H9 (cell line): Measurements from ENCODE around the gene SUPT7L. TPM values are rescaled to one million over a fixed set of nuclear protein-coding genes. Genes with fewer than 3 reads are reported as not detected.

Source experiments
- DNase-seq: peaks from one replicate; pipeline ENCODE4 v3.0.0-alpha.2; 2017
- H2AFZ ChIP-seq: one replicate; pipeline ENCODE4 v1.6.1; 2013; ENCODE audit warnings: mild to moderate bottlenecking, low read length, control low read depth, moderate library complexity
- H2AK5ac ChIP-seq: 2 replicates; pipeline ENCODE4 v1.6.1; 2013; ENCODE audit warnings: low read length, control low read depth, mixed read lengths; ENCODE audit not compliant: insufficient read length
- H2BK120ac ChIP-seq: one replicate; pipeline ENCODE4 v1.6.1; 2013; ENCODE audit warnings: low read depth, mild to moderate bottlenecking, low read length, control low read depth, inconsistent platforms; ENCODE audit not compliant: poor library complexity, severe bottlenecking
- H2BK12ac ChIP-seq: 2 replicates; pipeline ENCODE4 v1.6.1; 2013; ENCODE audit warnings: low read length, control low read depth, mixed read lengths, low read depth; ENCODE audit not compliant: insufficient read length
- H2BK15ac ChIP-seq: 2 replicates; pipeline ENCODE4 v1.6.1; 2013; ENCODE audit warnings: low read depth, low read length, control low read depth
- H2BK20ac ChIP-seq: one replicate; pipeline ENCODE4 v1.6.1; 2013; ENCODE audit warnings: low read depth, mild to moderate bottlenecking, low read length, control low read depth, inconsistent platforms; ENCODE audit not compliant: poor library complexity, severe bottlenecking
- H2BK5ac ChIP-seq: 2 replicates; pipeline ENCODE4 v1.6.1; 2013; ENCODE audit warnings: low read length, control low read depth, mixed read lengths; ENCODE audit not compliant: insufficient read length
- H3K14ac ChIP-seq: 2 replicates; pipeline ENCODE4 v1.6.1; 2013; ENCODE audit warnings: low read length, control low read depth; ENCODE audit not compliant: insufficient read depth
- H3K18ac ChIP-seq: 2 replicates; pipeline ENCODE4 v1.6.1; 2013; ENCODE audit warnings: low read depth, mild to moderate bottlenecking, mixed read lengths, low read length, control low read depth; ENCODE audit not compliant: insufficient read length
- H3K23ac ChIP-seq: 2 replicates; pipeline ENCODE4 v1.6.1; 2013; ENCODE audit warnings: low read length, control low read depth, mixed read lengths, low read depth; ENCODE audit not compliant: insufficient read length
- H3K23me2 ChIP-seq: 2 replicates; pipeline ENCODE4 v1.6.1; 2013; ENCODE audit warnings: low read depth, mild to moderate bottlenecking, mixed read lengths, low read length, control low read depth; ENCODE audit not compliant: insufficient read length, poor library complexity, severe bottlenecking
- H3K27ac ChIP-seq: 2 replicates; pipeline ENCODE4 v1.5.1; 2013; ENCODE audit warnings: low read length, control low read depth, mixed read lengths, low read depth; ENCODE audit not compliant: insufficient read length
- H3K27me3 ChIP-seq: 2 replicates; pipeline ENCODE4 v1.6.1; 2013; ENCODE audit warnings: low read length, control low read depth, inconsistent platforms; ENCODE audit not compliant: insufficient read depth
- H3K4ac ChIP-seq: 2 replicates; pipeline ENCODE4 v1.6.1; 2013; ENCODE audit warnings: low read depth, mild to moderate bottlenecking, control low read depth, inconsistent platforms, low read length, moderate library complexity
- H3K4me1 ChIP-seq: 2 replicates; pipeline ENCODE4 v1.6.1; 2013; ENCODE audit warnings: low read length, control low read depth, inconsistent platforms; ENCODE audit not compliant: insufficient read depth
- H3K4me2 ChIP-seq: 2 replicates; pipeline ENCODE4 v1.6.1; 2013; ENCODE audit warnings: low read length, control low read depth, mixed read lengths; ENCODE audit not compliant: insufficient read length, insufficient read depth
- H3K56ac ChIP-seq: 2 replicates; pipeline ENCODE4 v1.6.1; 2013; ENCODE audit warnings: low read depth, mild to moderate bottlenecking, mixed read lengths, low read length, control low read depth; ENCODE audit not compliant: insufficient read length
- H3K79me1 ChIP-seq: 2 replicates; pipeline ENCODE4 v1.6.1; 2013; ENCODE audit warnings: low read depth, mild to moderate bottlenecking, moderate library complexity, low read length, control low read depth, inconsistent platforms; ENCODE audit not compliant: insufficient read depth, poor library complexity, severe bottlenecking
- H3K79me2 ChIP-seq: 2 replicates; pipeline ENCODE4 v1.6.1; 2013; ENCODE audit warnings: low read length, control low read depth, inconsistent platforms; ENCODE audit not compliant: insufficient read depth
- H3K9ac ChIP-seq: 2 replicates; pipeline ENCODE4 v1.6.1; 2013; ENCODE audit warnings: low read length, control low read depth, mixed read lengths; ENCODE audit not compliant: insufficient read length; ENCODE audit errors: extremely low read depth
- H3K9me3 ChIP-seq: one replicate; pipeline ENCODE4 v1.6.1; 2013; ENCODE audit warnings: low read depth, low read length, inconsistent platforms; ENCODE audit not compliant: control insufficient read depth
- H3T11ph ChIP-seq: one replicate; pipeline ENCODE4 v1.6.1; 2013; ENCODE audit warnings: mild to moderate bottlenecking, low read length, control low read depth, inconsistent platforms
- H4K20me1 ChIP-seq: one replicate; pipeline ENCODE4 v1.6.1; 2013; ENCODE audit not compliant: control insufficient read depth, insufficient read length, insufficient read depth
- H4K5ac ChIP-seq: 2 replicates; pipeline ENCODE4 v1.6.1; 2013; ENCODE audit warnings: low read depth, mild to moderate bottlenecking, mixed read lengths, low read length, control low read depth; ENCODE audit not compliant: insufficient read length
- H4K8ac ChIP-seq: replicated peaks from 2 replicates; pipeline ENCODE4 v1.6.1; 2013; ENCODE audit warnings: low read length, control low read depth, mixed read lengths, low read depth; ENCODE audit not compliant: insufficient read length
- H4K91ac ChIP-seq: 2 replicates; pipeline ENCODE4 v1.6.1; 2013; ENCODE audit warnings: low read depth, mild to moderate bottlenecking, moderate library complexity, mixed read lengths, low read length, control low read depth; ENCODE audit not compliant: insufficient read length
- H3K27ac Mint-ChIP-seq, 3 experiments: 2 replicates in 2 of 3; 3 replicates in 1 of 3; pipeline ENCODE4 v1.8.0; 2020 to 2021; ENCODE audit warnings: mixed read lengths in 3 of 3, mild to moderate bottlenecking in 1 of 3, moderate library complexity in 1 of 3
- H3K27me3 Mint-ChIP-seq: 2 replicates; pipeline ENCODE4 v1.8.0; 2021; ENCODE audit warnings: low read depth, mild to moderate bottlenecking, moderate library complexity, mixed read lengths
- H3K36me3 Mint-ChIP-seq, 3 experiments: 2 replicates in 2 of 3; 3 replicates in 1 of 3; pipeline ENCODE4 v1.8.0; 2020 to 2021; ENCODE audit warnings: low read depth in 3 of 3, mixed read lengths in 3 of 3; ENCODE audit not compliant: insufficient read depth in 1 of 3
- H3K4me1 Mint-ChIP-seq, 2 experiments: 2 replicates each; pipeline ENCODE4 v1.8.0; 2020; ENCODE audit warnings: mixed read lengths in 2 of 2
- H3K4me3 Mint-ChIP-seq, 2 experiments: 2 replicates in 1 of 2; 3 replicates in 1 of 2; pipeline ENCODE4 v1.8.0; 2020 to 2021; ENCODE audit warnings: mild to moderate bottlenecking in 2 of 2, mixed read lengths in 2 of 2, moderate library complexity in 1 of 2
- H3K9me3 Mint-ChIP-seq, 2 experiments: 2 replicates in 1 of 2; 3 replicates in 1 of 2; pipeline ENCODE4 v1.8.0; 2020; ENCODE audit warnings: mild to moderate bottlenecking in 2 of 2, mixed read lengths in 2 of 2, moderate library complexity in 1 of 2
- CTCF ChIP-seq: fragments of 200-600 bp; sonication (generic); conservative IDR thresholded peaks from 3 replicates; pipeline ENCODE4 v1.8.0; 2021; ENCODE audit warnings: antibody characterized with exemption, mild to moderate bottlenecking
- WGBS: extraction: QIAGEN DNeasy Blood & Tissue Kit; methylation state at CpG from one replicate; pipeline ENCODE4 v1.1.7; 2013; ENCODE audit warnings: missing lambda C conversion rate, low lambda C conversion rate, mixed read lengths; ENCODE audit not compliant: insufficient read length; ENCODE audit errors: extremely low coverage; 5-methylcytosine and 5-hydroxymethylcytosine counted together
- total RNA-seq: library from RNA; stranded (reverse); gene quantifications from 2 replicates; pipeline ENCODE4 v1.2.1, GENCODE V29; 2021

Gene SUPT7L
- total RNA-seq, 1 experiment from 2014 or later: 30.4 TPM

- Histone ChIP-seq H3T11ph (no peak overlapping the region), H3K14ac (no peak overlapping the region), H3K4me1 (no peaks in the 10 kb centered on the region; the same call in 1 of the 2 replicates), H2BK15ac (no peak overlapping the region), H3K9me3 (no peaks in the 10 kb centered on the region), H2BK20ac (no peak overlapping the region), H2BK12ac (no peak overlapping the region), H3K23me2 (no peaks in the 10 kb centered on the region), H3K79me2 (no peaks in the 10 kb centered on the region), H2AFZ (no peak overlapping the region), H3K56ac (no peak overlapping the region), H2AK5ac (no peak overlapping the region), H2BK5ac (no peak overlapping the region), H3K79me1 (no peaks in the 10 kb centered on the region), H4K91ac (no peak overlapping the region), H3K18ac (no peak overlapping the region), H3K4me2 (no peak overlapping the region), H3K4ac (no peak overlapping the region), H3K27me3 (no peaks in the 10 kb centered on the region), H4K8ac (no peak overlapping the region), H4K5ac (no peak overlapping the region), H3K27ac (no peak overlapping the region), H4K20me1 (no peaks in the 10 kb centered on the region), H3K9ac (no peak overlapping the region), H3K23ac (no peak overlapping the region), H2BK120ac (no peak overlapping the region)
- H3K36me3 Mint-ChIP-seq: no peaks in the 10 kb centered on the region; a peak in 1 of 7 replicates
- WGBS: no CpG with 5 or more reads among the region's 9 CpGs
- DNase-seq: peak; percentile 87
- H3K4me3 Mint-ChIP-seq: no peak overlapping the region
- no peaks in the 10 kb centered on the region for H3K9me3 Mint-ChIP-seq
- TF ChIP-seq CTCF: peak; percentile 94
- no peak overlapping the region for H3K27ac Mint-ChIP-seq
- H3K27me3 Mint-ChIP-seq: no peaks in the 10 kb centered on the region
- peaks cover 10 to 21% of the 10 kb centered on the region in 2 experiments for H3K4me1 Mint-ChIP-seq
Observed at GRCh38 chr2:27703638-27704341, 40.4 kb upstream of the SUPT7L start.
